Measurements from ENCODE around the gene ZFAND2B.

ZFAND2B gene

DNA sequence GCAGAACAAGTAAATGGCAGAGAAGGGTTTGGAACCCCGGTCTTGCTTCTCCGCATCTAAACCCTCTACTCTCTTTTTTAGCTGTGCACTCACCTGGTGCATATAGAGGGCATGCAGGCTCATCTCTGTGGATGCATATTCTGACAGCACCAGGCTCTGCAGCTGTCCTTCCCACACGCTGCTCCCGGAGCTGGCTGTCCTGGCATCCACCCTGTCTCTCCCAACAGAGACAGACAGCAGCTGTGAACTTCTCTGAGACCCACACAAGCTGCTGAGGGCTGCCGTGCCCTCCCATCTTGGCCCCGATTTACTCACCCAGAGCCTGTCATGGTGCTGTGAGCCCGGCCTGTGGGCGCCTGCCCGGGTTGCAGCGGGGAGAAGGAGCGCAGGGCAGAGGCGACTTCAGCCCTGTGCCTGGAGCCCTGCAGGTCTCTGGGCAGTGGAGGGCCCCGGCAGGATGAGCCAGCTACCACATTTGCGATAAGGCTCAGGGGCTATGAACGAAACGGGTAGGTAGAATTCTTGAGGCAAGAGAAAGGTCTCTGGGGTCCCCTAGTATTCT is 15.5 kb downstream of the ZFAND2B start:
- no peak for DNase-seq

DNA sequence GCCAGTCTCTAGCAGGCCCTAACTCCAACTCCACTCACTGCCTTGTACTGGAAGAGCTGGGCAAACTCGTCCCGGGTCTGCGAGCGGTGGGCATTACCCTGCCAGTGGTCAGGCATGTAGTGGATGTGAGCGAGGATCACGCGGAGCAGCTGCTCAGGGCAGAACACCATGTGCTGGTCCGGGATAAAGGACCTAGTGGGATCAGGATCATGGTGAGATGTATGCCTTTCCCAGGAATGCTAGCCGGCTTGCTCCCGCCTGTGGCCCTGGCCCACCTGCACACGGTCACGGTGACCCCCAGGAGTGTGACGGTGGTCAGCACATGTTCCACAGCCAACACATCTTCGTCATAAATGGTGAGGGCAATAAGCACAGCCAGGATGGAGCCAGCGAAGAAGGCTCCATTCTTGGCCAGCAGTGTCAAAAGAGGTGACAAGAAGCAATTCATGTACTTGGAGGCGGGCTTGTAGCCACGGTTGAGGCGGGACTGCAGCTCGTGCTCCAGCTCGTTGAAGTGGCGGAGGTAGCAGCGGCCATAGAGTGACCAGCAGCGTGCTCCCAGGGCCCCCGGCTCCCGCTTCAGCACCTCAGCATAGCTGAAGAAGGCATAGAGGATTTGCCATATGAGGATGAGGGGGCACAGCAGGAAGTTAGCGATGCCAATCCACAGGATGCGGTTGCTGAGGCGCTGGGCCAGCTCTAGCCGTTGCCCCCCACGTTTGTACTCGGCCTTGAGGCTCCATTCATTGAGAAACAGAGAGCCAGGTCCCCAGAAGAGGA is 17.4 kb downstream of the ZFAND2B start:
- DNase-seq, result no peak

DNA sequence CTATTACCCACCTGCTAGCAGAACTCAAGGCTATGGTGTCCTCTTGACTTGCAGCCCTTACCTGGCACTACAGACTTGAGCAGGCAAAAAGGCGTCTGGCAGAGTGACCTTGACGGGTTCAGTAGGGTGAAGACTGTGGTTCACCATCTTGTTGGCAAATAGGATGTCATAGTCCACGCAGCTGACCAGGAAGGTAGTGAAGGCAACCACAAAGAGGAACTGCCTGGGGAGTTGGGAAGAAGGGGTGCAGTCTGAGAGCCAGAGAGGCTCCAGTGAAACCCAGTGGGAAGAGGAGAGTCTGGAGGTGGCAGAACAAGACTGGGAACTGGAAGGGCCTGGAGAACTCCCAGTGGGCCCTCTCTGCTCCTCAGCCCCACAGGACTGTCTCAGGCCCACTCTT is 18.8 kb downstream of the ZFAND2B start:
- no peak for DNase-seq

DNA sequence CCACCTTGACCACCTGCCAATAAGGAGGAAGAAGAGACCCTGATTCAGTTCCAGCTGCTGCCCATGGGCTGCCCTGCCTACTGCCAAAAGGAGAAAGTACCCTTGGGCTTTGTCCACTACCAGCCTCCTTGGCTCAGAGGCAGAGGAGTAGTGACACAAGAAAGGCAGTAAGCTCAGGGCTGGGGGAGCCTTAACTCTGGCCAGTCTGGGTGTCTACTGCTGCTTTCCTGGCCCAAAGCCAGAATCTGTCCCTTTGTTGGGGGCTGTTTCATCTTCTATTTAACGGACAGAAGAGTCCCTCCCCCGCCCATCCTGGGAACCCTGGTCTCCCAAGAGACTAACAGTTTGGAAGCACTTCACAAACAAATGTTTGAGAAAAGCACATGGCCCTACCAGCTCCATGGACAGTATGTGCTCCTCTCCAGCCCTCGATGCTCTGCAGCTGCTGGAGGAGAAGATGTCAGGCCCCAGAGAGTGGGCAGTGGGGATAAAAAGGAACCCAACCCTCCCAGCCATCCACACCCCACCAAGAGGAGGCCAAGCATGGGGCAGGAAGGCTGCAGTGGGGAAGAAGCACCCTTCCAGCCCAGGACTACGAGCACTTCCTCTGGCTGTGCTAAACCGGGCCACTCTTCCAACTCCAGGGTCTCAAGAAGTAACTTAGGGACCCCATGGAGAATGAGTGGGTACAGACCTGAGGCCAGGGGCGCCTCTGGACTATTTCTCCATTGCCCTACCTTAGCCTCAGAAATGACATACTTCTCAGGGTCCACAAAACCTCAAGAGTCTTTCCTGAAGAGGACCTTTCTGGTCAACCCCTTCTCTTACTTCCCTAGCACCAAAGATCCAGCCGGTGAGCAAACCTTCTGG is 21.7 kb downstream of the ZFAND2B start:
- DNase-seq, result no peak

DNA sequence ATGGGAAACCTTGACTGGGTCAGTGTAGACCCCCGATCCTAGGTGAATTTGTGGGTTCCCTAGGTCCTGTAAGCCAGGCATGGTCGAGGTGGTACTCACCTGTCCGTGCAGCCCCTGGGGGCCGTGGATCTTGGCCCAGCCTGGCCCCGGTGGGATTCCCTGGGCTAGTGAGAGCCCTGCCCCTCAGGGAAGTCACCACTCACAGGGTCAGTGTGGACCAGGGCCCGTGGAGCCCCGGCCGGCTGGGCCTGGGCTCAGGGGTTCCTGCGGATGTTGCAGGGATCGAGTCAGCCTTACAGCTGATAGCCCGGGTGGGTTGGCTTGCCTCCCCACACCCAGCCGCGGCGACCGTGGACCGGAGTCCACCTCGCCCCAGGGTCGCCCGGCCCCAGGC is 22.3 kb downstream of the ZFAND2B start:
- no peak for DNase-seq

DNA sequence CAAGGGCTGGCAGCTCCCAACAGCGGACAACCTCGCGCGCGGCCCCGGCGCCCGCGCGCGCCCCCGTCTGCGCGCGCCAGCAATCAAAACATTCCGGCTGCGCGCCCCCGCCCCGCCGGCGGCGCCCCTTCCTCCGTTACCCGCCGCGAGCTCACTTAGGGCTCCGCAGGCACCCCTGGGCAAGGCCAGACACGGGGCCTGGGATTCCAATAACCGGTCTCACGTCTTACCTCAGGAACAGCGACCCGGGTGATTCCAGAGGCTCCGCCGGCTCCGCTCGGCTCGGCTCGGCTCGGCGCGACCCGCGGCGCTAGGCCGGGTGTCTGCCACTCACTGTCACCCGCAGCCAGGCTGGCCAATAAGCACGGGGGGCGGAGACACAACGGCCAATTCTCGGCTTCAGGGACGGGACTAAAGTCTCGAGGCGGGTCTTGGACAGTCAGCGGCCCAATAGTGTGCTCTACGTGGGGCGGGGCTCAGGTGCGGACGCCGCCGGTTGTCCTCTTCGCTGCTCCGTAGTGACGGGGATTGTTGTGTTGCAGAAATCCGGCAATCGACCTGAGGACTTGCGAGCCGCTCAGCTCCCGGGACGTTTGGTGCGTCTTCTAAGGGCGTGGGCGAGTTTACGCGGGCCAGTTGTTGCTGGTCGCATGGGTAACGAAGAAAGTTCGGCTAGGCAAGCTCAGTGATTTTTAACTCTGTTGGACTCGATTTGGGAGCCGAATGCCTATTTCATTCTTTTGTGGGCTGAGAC is 22.9 kb downstream of the ZFAND2B start, which contains the start of the genes ANKZF1 and ATG9A:
Gene ANKZF1 (plus strand): TSS at position 502 of the 754 bp plus-strand sequence. CDS start 452 bp downstream, outside the sequence.
Gene ATG9A (minus strand): TSS at position 332 of the 754 bp plus-strand sequence. CDS start 1,612 bp downstream, outside the sequence.
- DNase-seq, result peak; percentile 97

DNA sequence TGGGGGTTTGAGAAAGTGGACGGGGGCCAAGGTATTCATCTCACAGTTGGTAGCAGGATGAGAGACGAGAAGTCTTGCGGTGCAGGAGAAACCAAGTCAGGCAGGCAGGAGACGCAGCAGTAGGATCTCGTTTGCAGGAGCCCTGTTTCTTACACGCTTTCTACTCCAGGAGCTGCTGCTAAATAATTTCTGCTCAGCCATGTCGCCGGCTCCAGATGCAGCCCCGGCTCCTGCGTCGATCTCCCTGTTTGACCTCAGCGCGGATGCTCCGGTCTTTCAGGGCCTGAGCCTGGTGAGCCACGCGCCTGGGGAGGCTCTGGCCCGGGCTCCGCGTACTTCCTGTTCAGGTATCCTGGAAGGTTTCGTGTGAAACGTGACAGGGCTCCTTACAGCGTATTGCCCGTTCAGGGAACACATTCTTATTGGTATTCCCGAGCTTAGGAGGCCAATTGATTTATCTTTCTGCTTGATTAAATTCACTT is 23.5 kb downstream of the ZFAND2B start:
- no peak for DNase-seq

DNA sequence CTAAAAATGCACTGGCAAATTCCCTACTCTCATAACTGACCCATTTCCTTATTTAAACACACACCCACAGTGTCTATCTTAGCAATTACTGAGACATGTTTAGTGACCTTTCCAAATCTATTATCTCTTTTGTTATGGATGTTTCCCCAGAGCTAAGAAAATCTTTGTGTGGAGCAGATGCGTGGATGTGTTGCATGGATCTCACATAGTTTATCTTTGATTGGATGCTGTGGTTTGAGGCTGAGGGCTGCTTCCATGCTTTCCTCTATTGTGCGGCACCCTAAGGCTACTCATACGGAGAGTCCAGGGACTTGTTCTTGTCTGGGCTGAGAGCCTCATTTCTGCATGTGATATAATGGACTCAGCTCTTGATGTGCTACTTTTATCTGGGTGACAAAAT is 27.7 kb downstream of the ZFAND2B start:
- DNase-seq, result no peak

DNA sequence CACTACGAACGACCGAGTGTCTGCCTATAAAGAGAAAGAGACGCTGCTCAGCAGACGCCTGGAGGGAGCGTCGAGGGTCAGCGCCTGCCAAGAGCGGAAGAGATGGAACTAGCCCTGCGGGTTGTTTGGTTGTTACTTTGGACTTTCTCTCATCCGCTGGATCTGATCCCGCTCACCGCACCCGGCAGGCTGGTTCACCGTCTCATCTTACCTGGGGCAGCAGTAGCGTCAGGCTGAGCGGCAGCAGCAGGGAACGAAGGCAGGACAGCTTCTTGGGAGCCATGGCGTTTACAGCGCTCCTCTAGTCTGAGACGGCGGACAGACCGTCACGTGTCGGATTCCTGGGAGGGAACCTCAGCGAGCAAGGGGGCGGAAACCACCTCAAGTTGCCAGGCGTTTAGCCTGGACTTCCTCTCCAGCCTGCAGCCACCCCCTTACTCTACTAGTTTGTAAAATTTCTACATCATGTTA is 36.7 kb downstream of the ZFAND2B start:
- no peak for DNase-seq

DNA sequence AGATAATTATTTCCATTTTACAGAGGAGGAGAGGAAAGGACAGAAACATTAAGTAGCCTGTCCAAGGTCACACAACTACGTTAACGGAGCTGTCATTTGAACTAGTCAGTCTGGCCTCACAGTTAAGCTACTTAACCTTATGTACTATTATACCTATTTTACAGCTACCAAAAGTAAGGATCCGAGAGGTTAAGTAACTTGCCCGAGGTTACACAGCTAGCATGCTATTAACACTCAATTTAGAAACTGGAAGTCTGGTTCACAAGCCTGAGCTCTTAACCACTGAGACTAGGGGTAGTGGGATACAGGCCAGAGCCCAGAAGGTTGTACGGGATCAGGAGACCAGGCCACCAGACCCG is 38.2 kb downstream of the ZFAND2B start:
- DNase-seq, result no peak

DNA sequence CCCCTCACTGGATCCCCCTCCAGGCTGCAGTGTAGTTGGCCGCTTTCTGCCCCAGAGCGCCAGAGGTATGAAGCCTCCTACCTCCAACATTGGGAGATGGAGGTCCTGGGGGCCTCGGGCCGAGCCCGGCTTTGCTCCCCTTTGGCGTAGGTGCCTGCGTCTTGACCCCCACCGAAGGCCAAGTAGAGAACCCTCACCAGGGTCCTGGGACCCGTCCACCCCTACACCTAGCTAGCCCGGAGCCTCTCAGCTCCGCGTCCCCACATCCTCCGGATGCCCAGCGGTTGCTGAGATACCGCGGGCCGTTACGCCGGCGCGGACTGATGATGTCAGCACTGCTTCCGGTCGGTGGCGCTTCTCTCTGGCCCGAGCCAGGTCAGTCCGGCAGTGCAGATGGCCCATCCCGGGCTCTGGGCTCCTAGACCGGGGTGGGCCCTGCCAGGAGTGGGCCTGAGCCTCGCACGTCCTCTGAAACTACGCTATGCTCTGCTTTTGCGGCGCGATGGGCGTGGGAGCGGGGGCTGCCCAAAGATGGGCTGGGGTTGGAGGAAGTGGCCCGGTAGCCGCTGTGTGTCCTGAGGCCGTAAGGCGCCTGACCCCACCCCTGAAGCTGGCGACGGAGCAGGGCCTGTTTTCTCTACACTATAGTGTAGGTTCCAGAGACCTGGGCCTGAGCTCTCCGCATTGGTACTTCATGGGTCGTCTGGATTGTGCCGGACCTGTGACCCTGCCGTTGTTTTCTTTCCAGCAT is 38.7 kb downstream of the ZFAND2B start, which contains the start of the genes GLB1L and STK16:
Gene GLB1L (minus strand): TSS at position 297 of the 751 bp plus-strand sequence. CDS start 1,871 bp downstream, outside the sequence.
Gene STK16 (plus strand): TSS at position 332 of the 751 bp plus-strand sequence. CDS start 521 bp downstream, outside the sequence.
- DNase-seq, result peak; percentile 82

DNA sequence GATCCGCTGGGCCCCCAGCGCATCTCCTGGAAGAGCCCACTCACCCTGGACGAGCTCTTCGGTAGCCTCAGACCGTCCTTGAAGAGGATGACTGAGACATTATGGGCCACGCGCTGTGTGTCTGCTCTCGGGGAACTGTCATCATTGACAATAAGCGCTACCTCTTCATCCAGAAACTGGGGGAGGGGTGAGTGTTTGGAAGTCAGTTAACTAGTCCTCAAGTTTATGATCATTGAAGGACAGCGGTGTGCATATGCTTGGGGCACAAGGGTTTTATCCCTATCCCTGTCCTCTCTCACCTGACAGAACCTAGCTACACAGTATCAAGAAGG is 39.3 kb downstream of the ZFAND2B start:
- no peak for DNase-seq

DNA sequence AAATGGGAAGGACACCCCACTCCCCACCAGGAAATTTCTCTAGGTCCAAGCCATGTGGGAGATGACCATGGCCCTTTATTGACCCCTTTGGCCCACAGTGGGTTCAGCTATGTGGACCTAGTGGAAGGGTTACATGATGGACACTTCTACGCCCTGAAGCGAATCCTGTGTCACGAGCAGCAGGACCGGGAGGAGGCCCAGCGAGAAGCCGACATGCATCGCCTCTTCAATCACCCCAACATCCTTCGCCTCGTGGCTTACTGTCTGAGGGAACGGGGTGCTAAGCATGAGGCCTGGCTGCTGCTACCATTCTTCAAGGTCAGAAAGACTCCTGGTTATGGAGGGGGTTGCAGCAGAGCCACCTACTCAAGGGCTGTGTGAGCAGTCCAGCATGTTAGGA is 40.0 kb downstream of the ZFAND2B start:
- no peak for DNase-seq

DNA sequence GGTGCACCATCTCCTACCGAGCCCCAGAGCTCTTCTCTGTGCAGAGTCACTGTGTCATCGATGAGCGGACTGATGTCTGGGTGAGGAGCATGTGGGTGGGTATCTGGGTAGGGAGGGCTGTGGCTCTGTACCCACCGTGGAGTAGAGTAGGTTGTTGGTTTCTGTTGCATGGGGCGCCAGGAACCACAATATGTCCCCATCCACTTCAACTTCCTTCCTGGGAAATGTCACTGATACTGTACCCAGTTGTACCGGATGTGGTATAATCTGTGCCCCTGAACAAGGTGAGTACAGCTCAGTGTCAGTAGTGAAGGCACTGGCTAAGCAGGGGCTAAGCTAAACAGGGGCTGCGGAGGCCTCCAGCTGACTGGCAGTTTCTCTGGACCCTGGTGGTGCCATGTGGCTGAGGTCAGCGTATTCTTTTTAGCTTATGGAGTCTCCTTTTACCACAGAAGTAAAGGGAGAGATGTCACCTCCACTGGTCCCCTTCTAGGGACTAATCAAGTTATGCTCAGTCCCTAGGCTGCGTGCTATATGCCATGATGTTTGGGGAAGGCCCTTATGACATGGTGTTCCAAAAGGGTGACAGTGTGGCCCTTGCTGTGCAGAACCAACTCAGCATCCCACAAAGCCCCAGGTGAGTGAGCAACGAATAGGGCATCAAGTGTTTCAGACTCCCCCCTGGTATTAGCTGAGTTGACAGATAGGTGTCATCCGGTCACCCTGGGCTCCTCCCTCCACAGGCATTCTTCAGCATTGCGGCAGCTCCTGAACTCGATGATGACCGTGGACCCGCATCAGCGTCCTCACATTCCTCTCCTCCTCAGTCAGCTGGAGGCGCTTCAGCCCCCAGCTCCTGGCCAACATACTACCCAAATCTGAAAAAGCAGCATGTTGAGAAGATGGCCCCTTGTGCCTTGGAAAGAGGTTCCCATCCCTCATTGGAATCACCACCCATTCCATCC is 41.4 kb downstream of the ZFAND2B start:
- peak; percentile 48 for DNase-seq

DNA sequence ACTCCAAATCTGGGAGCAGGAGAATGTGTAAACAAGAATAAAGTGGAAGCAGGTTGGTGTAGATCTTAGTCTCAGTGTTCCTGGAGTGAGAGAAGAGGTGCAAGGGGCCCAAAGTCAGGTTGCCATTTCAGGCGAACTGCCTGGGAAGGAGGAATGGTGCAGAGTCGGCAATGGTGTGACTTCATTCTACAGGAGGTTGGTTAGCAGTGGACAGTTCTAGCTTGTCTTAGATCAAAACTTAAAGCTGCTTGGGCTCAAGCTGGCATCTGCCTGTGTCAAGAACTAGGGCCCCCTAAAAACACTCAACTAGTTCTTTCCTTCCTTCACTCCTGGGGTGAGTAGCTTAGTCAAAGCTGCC is 42.2 kb downstream of the ZFAND2B start:
- DNase-seq, result no peak

DNA sequence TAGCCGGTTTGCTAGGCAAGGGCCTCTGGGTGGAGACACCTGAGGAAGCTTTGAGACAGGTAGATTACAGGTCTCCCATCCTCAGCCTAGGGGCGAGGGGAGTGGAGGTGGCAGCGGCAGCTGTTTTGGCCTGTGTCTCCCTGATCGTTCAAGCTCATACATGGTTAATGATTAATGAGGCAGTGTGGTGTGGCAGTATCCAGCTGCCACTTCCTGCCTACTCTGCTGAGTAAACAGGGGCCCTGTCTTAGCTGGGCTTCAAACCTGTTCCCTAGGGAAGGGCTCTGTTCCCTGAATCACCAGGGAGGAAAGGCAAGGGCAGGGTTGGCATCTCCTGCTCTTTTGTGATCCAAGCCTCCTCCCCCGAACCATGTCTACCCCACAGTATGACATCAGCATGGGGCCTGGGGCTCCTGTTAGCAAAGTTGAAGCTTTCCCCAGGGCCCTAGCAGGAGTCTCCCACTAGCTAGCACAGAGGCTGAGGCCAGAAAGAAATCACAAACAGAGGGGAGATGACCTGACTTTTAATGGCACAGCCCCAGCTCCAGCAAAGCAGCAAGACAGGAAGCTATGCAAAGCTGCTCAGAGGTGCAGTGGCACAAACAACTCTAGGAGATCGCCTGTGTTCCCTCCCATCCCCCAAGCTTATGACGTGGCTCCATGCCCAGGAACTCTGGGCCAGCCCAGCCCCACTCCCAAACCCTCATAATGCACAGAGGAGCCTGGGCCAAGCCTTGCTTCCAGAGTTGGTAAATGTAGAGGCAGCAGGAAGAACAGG is 42.8 kb downstream of the ZFAND2B start:
- DNase-seq, result peak; percentile 56

DNA sequence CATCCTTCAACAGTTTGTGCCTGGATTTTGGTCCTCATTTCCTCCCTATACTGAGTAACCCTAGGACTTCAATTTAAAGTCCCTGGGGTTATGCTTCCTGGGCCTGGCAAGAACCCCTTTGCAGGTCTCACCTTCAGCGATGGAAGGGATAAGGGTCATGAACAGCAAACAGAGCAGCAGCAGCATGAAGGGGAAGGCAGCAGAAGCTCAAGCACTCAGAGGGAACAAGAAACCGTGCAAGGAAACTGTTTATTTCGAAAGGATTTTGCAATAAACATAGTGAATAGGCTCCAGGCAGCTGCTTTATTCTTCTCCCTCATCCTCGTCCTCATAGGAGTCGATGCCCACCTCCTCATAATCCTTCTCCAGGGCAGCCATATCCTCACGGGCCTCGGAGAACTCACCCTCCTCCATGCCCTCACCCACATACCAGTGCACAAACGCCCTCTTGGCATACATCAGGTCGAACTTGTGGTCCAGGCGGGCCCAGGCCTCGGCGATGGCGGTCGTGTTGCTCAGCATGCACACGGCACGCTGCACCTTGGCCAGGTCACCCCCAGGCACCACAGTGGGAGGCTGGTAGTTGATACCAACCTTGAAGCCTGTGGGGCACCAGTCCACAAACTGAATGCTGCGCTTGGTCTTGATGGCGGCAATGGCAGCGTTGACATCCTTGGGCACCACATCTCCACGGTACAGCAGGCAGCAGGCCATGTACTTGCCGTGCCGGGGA is 43.6 kb downstream of the ZFAND2B start:
- no peak for DNase-seq

DNA sequence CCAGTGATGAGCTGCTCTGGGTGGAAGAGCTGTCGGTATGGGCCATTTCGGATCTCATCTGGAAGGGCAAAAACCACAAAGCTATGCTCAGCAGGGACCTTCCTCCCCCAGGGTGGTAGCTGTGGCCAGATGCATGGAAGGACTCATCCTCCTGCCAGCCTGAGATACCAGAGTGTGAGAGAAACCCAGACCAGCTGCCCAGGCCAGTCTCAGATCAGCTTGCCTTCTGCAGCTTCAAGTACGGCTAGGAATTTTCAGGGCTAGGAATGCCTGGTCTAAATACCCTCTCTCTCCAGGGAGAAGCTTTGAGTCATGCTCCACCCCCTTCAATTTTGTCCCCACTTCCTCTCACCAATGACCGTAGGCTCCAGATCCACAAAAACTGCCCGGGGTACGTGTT is 45.1 kb downstream of the ZFAND2B start:
- DNase-seq, result no peak

DNA sequence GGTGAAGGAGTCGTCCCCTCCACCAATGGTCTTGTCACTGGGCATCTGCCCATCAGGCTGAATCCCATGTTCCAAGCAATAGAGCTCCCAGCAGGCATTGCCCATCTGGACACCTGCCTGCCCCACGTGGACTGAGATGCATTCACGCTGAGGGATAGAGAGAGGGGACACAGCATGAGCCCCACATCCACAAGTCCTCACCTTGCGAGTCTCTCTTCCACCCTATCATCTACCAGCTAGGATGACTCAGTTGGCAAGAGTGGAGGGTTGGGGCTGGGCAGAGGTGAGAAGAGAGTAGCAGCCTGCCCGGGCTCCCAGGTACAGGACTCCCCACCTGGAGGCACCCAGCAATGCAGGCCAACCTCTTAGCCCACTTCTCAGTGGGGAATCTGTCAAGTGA is 45.5 kb downstream of the ZFAND2B start:
- peak; percentile 28 for DNase-seq

Data from activated CD4-positive, alpha-beta T cell treated with anti-CD3 and anti-CD28 coated beads, Interleukin-2, amount 50 U/mL, for 1 hour (primary cell).